K562 (cell line): Measurements from ENCODE around the gene TPGS2. TPM values are rescaled to one million over a fixed set of nuclear protein-coding genes. Genes with fewer than 3 reads are reported as not detected.

Experiments used
- ATAC-seq: fragments of 200-7000 bp; cut with Tn5 transposase; 3 replicates; pipeline ENCODE4 v1.9.1; 2020; ENCODE audit warnings: moderate library complexity
- BruUV-seq: library from RNA; stranded (reverse); fragments of 400-500 nt; replicated peaks from 2 replicates; lab custom pipeline; 2021; lab: Mats Ljungman, UMichigan
- CTCF ChIA-PET: fragments of 300-600 bp; formaldehyde crosslinking; extraction: SDS; loops from one replicate; lab custom pipeline; 2021; ENCODE audit warnings: low intra/inter-chr PET ratio; lab: Yijun Ruan, JAX
- POLR2A ChIA-PET: fragments of 300-600, 350-650 bp; sonication (Branson Sonifier 250); formaldehyde crosslinking; extraction: SDS; loops from one replicate; lab custom pipeline; 2021; ENCODE audit warnings: antibody characterized with exemption, inconsistent platforms; lab: Yijun Ruan, JAX
- DNase-seq, 4 experiments: peaks; one replicate each; pipeline versions ENCODE4 v3.0.0 to v3.0.0-alpha.2; 2011 to 2018; ENCODE audit warnings: low spot score in 3 of 4, mixed read lengths in 3 of 4; ENCODE audit errors: extremely low read depth in 1 of 4
- FAIRE-seq: peaks from 2 replicates; lab custom pipeline; 2011; peaks lifted over from hg19 to GRCh38; lab: Jason Lieb, UNC
- H2AFZ ChIP-seq: 2 replicates; pipeline ENCODE4 v1.6.0; 2011; ENCODE audit warnings: low read depth, low read length, control low read depth, inconsistent platforms
- H3K27ac ChIP-seq: fragments of 200-600 bp; 3 replicates; pipeline ENCODE4 v1.8.0; 2011; ENCODE audit warnings: low read depth, mild to moderate bottlenecking, control low read depth, inconsistent platforms, low read length, moderate library complexity, mixed read lengths; ENCODE audit errors: extremely low read depth
- H3K27me3 ChIP-seq, 2 experiments: fragments of 300-600 bp in 1 of 2; 2 replicates in 1 of 2; 3 replicates in 1 of 2; pipeline versions ENCODE4 v1.6.0 to v1.8.0; 2011; ENCODE audit warnings: inconsistent platforms in 2 of 2, low read length in 2 of 2, mild to moderate bottlenecking in 1 of 2, mixed read lengths in 1 of 2, moderate library complexity in 1 of 2; ENCODE audit not compliant: control insufficient read depth in 2 of 2, insufficient read depth in 2 of 2
- H3K36me3 ChIP-seq: fragments of 300-600 bp; 3 replicates; pipeline ENCODE4 v1.8.0; 2011; ENCODE audit warnings: mild to moderate bottlenecking, low read length, inconsistent platforms; ENCODE audit not compliant: control insufficient read depth, insufficient read depth
- H3K4me1 ChIP-seq, 2 experiments: fragments of 200-600 bp in 1 of 2; replicated peaks in 1 of 2; 2 replicates in 1 of 2; 3 replicates in 1 of 2; pipeline versions ENCODE4 v1.5.1 to v1.8.0; 2011; ENCODE audit warnings: inconsistent platforms in 2 of 2, low read length in 2 of 2, mild to moderate bottlenecking in 1 of 2, mixed read lengths in 1 of 2, moderate library complexity in 1 of 2; ENCODE audit not compliant: control insufficient read depth in 2 of 2, insufficient read depth in 2 of 2
- H3K4me2 ChIP-seq: 2 replicates; pipeline ENCODE4 v1.6.1; 2011; ENCODE audit warnings: low read length, control low read depth, inconsistent platforms, mixed read lengths; ENCODE audit not compliant: insufficient read depth
- H3K4me3 ChIP-seq: fragments of 200-600 bp; sonication (generic), shearing (Covaris generic); 2 replicates; pipeline ENCODE4 v1.5.1; 2016; ENCODE audit warnings: control low read depth, inconsistent platforms
- H3K79me2 ChIP-seq: fragments of 200-600 bp; 3 replicates; pipeline ENCODE4 v1.8.0; 2011; ENCODE audit warnings: low read length, inconsistent platforms; ENCODE audit not compliant: control insufficient read depth, insufficient read depth
- H3K9ac ChIP-seq, 2 experiments: 2 replicates each; pipeline versions ENCODE4 v1.6.0 to v1.6.1; 2011; ENCODE audit warnings: low read depth in 2 of 2, low read length in 2 of 2, control low read depth in 1 of 2, inconsistent platforms in 1 of 2, mild to moderate bottlenecking in 1 of 2, mixed read lengths in 1 of 2; ENCODE audit not compliant: insufficient read depth in 1 of 2
- H3K9me1 ChIP-seq: one replicate; pipeline ENCODE4 v1.6.0; 2011; ENCODE audit warnings: inconsistent platforms, mild to moderate bottlenecking, low read length, moderate library complexity; ENCODE audit not compliant: control insufficient read depth, insufficient read depth
- H3K9me3 ChIP-seq: replicated peaks from 2 replicates; pipeline ENCODE4 v1.5.1; 2011; ENCODE audit warnings: low read depth, low read length, inconsistent platforms; ENCODE audit not compliant: control insufficient read depth, insufficient read depth
- H4K20me1 ChIP-seq: replicated peaks from 2 replicates; pipeline ENCODE4 v1.6.1; 2011; ENCODE audit warnings: low read length, inconsistent platforms, mixed read lengths; ENCODE audit not compliant: control insufficient read depth, insufficient read depth
- AFF1 ChIP-seq, 2 experiments: fragments of 450-650 bp; IDR thresholded peaks; 2 replicates each; pipeline ENCODE4 v1.6.1; 2018; ENCODE audit warnings: mild to moderate bottlenecking in 2 of 2, low read depth in 1 of 2; ENCODE audit not compliant: partially characterized antibody in 2 of 2
- CTCFL ChIP-seq: IDR thresholded peaks from 2 replicates; pipeline ENCODE4 v1.6.1; 2011; ENCODE audit warnings: borderline replicate concordance, low read depth, mild to moderate bottlenecking, moderate library complexity, low read length; ENCODE audit not compliant: insufficient read depth, poor library complexity, severe bottlenecking
- E2F3 ChIP-seq: fragments of 250-450 bp; sonication (Bioruptor Pico); IDR thresholded peaks from 2 replicates; pipeline ENCODE4 v1.4.0; 2020; ENCODE audit warnings: mild to moderate bottlenecking
- EP300 ChIP-seq: IDR thresholded peaks from 2 replicates; pipeline ENCODE4 v1.6.1; 2012; ENCODE audit warnings: low read length, improper control_type of control experiment
- FOXK2 ChIP-seq, 2 experiments: fragments of 450-650 bp; IDR thresholded peaks in 1 of 2; conservative IDR thresholded peaks in 1 of 2; 2 replicates each; pipeline ENCODE4 v1.6.1; 2016; ENCODE audit warnings: low read depth in 2 of 2, mild to moderate bottlenecking in 1 of 2
- HDAC8 ChIP-seq: fragments of 450-650 bp; IDR thresholded peaks from 2 replicates; pipeline ENCODE4 v1.6.1; 2016; ENCODE audit warnings: mild to moderate bottlenecking, missing genetic modification characterization, moderate library complexity, missing compliant biosample characterization
- HLTF ChIP-seq: fragments of 450-650 bp; IDR thresholded peaks from 2 replicates; pipeline ENCODE4 v1.6.1; 2016
- HNRNPUL1 ChIP-seq: fragments of 200-400 bp; formaldehyde crosslinking; IDR thresholded peaks from 2 replicates; pipeline ENCODE4 v1.6.1; 2017; ENCODE audit warnings: low read length
- LEF1 ChIP-seq: fragments of 450-650 bp; IDR thresholded peaks from 2 replicates; pipeline ENCODE4 v1.6.1; 2016; ENCODE audit warnings: mild to moderate bottlenecking
- MCM5 ChIP-seq: fragments of 450-650 bp; IDR thresholded peaks from 2 replicates; pipeline ENCODE4 v1.6.1; 2016; ENCODE audit warnings: low read depth
- MECOM ChIP-seq: fragments of 250-450 bp; sonication (Bioruptor Pico); IDR thresholded peaks from 2 replicates; pipeline ENCODE4 v1.8.0; 2022; ENCODE audit warnings: inconsistent platforms
- SREBF1 ChIP-seq: fragments of 150-350 bp; IDR thresholded peaks from 2 replicates; pipeline ENCODE4 v1.6.1; 2014; ENCODE audit warnings: antibody characterized with exemption, low read depth, low read length, borderline replicate concordance
- TAL1 ChIP-seq: fragments of 450-650 bp; IDR thresholded peaks from 2 replicates; pipeline ENCODE4 v1.6.1; 2016; ENCODE audit warnings: mild to moderate bottlenecking
- TSC22D4 ChIP-seq: fragments of 450-650 bp; IDR thresholded peaks from 2 replicates; pipeline ENCODE4 v1.6.1; 2016; ENCODE audit warnings: missing genetic modification characterization, missing biosample characterization, control low read depth
- ZNF280A ChIP-seq: fragments of 450-650 bp; IDR thresholded peaks from 2 replicates; pipeline ENCODE4 v1.6.1; 2018; ENCODE audit warnings: mild to moderate bottlenecking, low read depth; ENCODE audit not compliant: partially characterized antibody
- WGBS: fragments of 100-300 bp; shearing (Covaris generic); methylation state at CpG from one replicate; pipeline ENCODE4 v1.1.6; 2016; ENCODE audit warnings: low coverage, mixed read lengths; ENCODE audit not compliant: insufficient coverage; ENCODE audit errors: missing lambda C conversion rate; 5-methylcytosine and 5-hydroxymethylcytosine counted together
- in situ Hi-C: fragments of 300-500 bp; cut with MboI; formaldehyde crosslinking; loops from 4 replicates; pipeline ENCODE4 v1.15.0; 2018; ENCODE audit warnings: inconsistent platforms, mixed read lengths
- intact Hi-C: fragments of 100-400 bp; cut with micrococcal nuclease; formaldehyde crosslinking; loops from 2 replicates; pipeline ENCODE4 v1.14.2; 2022
- polyA plus RNA-seq, 8 experiments: library from polyadenylated mRNA; depleted of rRNA in 4 of 8; stranded (reverse) in 5 of 8; unstranded in 3 of 8; fragments of >200 nt; fragmentation: Nextera tagmentation in 2 of 8; fragmentation: Illumina TruSeq in 1 of 8; extraction: Ambion mirVana in 2 of 8; extraction: Trizol in 1 of 8; gene quantifications; 2 replicates each; pipeline versions ENCODE4 v1.2.1 to v1.2.3, GENCODE V29; 2011 to 2014; ENCODE audit warnings: inconsistent platforms in 1 of 8, missing spikeins in 1 of 8
- total RNA-seq, 7 experiments: library from RNA; depleted of rRNA in 6 of 7; stranded (reverse); fragments of >200 nt in 6 of 7; fragmentation: Illumina TruSeq in 2 of 7; extraction: Trizol in 2 of 7; gene quantifications; 2 replicates each; pipeline versions ENCODE4 v1.2.1 to v1.2.3, GENCODE V29; 2011 to 2021; ENCODE audit warnings: low replicate concordance in 1 of 7

TPGS2 gene
- total and polyA plus RNA-seq, 9 of the 15 experiments (the other 6 are each of a cell fraction or from before 2014, with no cell fraction given): 94.2 to 449 (median 134) TPM

- TF ChIP-seq AFF1 (IDR thresholded peaks at IDR 0.05; ENCODE audit: low read depth in 1 of 2, partially characterized antibody in 2 of 2) (no peak), HLTF (no peak), HDAC8 (tag) (no peak), HNRNPUL1 (no peak), TSC22D4 (tag) (no peak), SREBF1 (no peak), LEF1 (no peak), FOXK2 (conservative IDR thresholded peaks at IDR 0.05 in 1 of 2, IDR thresholded peaks at IDR 0.05 in 1 of 2; ENCODE audit: low read depth in 2 of 2) (no peak)
These were observed 45.0 kb downstream of the TPGS2 start (continued) for GRCh38 chr18:36783792-36784191.

GRCh38 chr18:36782710-36783109 lies 46.1 kb downstream of the TPGS2 start:
- ChIA-PET CTCF (no interaction called here), POLR2A (interaction anchor here (0.9 kb wide), 1 partner anchor 16 kb away, joined by 4 read pairs; no protein-coding TSS in a partner anchor)
- Histone ChIP-seq H3K27ac (no peak overlapping the region), H3K4me3 (no peak overlapping the region), H3K36me3 (peaks cover 25% of the 10 kb centered on the region; the same call in 2 of the 3 replicates), H2AFZ (no peak overlapping the region), H3K4me2 (no peak overlapping the region), H3K4me1 (no peaks in the 10 kb centered on the region), H3K79me2 (no peaks in the 10 kb centered on the region), H3K9me1 (no peaks in the 10 kb centered on the region), H3K9me3 (no peaks in the 10 kb centered on the region), H3K27me3 (no peaks in the 10 kb centered on the region), H4K20me1 (no peaks in the 10 kb centered on the region), H3K9ac (no peak overlapping the region)
- 85% methylated on average over 9 of the region's 9 CpGs for WGBS
- in situ Hi-C loops: no loop called here
- DNase-seq (no peak), FAIRE-seq (no peak), ATAC-seq (no peak)
- no TSS peak for BruUV-seq
- intact Hi-C loops: no loop called here
- TF ChIP-seq EP300 (no peak), CTCFL (no peak), MECOM (CRISPR knock-in tag) (no peak), TAL1 (no peak), E2F3 (no peak), ZNF280A (no peak), MCM5 (no peak)
